GM13977 (cell line): Measurements from ENCODE around the gene KAZN.

ENCODE experiments used
- DNase-seq: peaks from one replicate; pipeline ENCODE4 v3.0.0; 2012; ENCODE audit warnings: low spot score
- CTCF ChIP-seq: IDR thresholded peaks from 2 replicates; pipeline ENCODE4 v1.5.1; 2012; ENCODE audit warnings: mild to moderate bottlenecking, control low read depth; ENCODE audit not compliant: insufficient read depth; ENCODE audit errors: extremely low read depth, missing control alignments
- in situ Hi-C: fragments of 300-500 bp; cut with MboI; formaldehyde crosslinking; loops from one replicate; pipeline ENCODE4 v1.12.0; 2022; ENCODE audit warnings: low sequenced_read_pairs, low pct_unique_long_range_greater_than_20kb, mixed read lengths, inconsistent platforms; ENCODE audit not compliant: unreplicated experiment

The KAZN gene

GRCh38 chr1:15122331-15122730 lies 523.8 kb downstream of the KAZN start:
- in situ Hi-C loops: loop anchor here (10.0 kb wide), 1 partner anchor 172 kb away; no protein-coding TSS in a partner anchor
- TF ChIP-seq CTCF: no peak
- DNase-seq: no peak

- DNase-seq: no peak
- no peak for TF ChIP-seq CTCF
- in situ Hi-C loops: loop anchor here (10.0 kb wide), 1 partner anchor 172 kb away; no protein-coding TSS in a partner anchor
Observed at GRCh38 chr1:15123270-15123669, 524.8 kb downstream of the KAZN start.

GRCh38 chr1:15123925-15124324 lies 525.4 kb downstream of the KAZN start:
- TF ChIP-seq CTCF: no peak
- DNase-seq: no peak
- in situ Hi-C loops: loop anchor here (10.0 kb wide), 1 partner anchor 171 kb away; no protein-coding TSS in a partner anchor

- TF ChIP-seq CTCF: no peak
- no peak for DNase-seq
- in situ Hi-C loops: loop anchor here (10.0 to 25.0 kb wide), 2 partner anchors 170 to 288 kb away; partner anchors contain the start of gene EFHD2
Observed at GRCh38 chr1:15124362-15125100, 526.0 kb downstream of the KAZN start.

GRCh38 chr1:15125101-15125745 lies 526.7 kb downstream of the KAZN start:
- TF ChIP-seq CTCF: no peak
- in situ Hi-C loops: loop anchor here (10.0 to 25.0 kb wide), 2 partner anchors 170 to 287 kb away; partner anchors contain the start of gene EFHD2

GRCh38 chr1:15128077-15128476 lies 529.6 kb downstream of the KAZN start:
- TF ChIP-seq CTCF: no peak
- in situ Hi-C loops: loop anchor here (10.0 to 25.0 kb wide), 2 partner anchors 167 to 284 kb away; partner anchors contain the start of gene EFHD2

More at GRCh38 chr1:15125101-15125745, 526.7 kb downstream of the KAZN start:
- DNase-seq: no peak

More at GRCh38 chr1:15128077-15128476, 529.6 kb downstream of the KAZN start:
- DNase-seq: no peak
